HL-60 (cell line): ENCODE results near the gene FHL2.

Experiments
- GABPA ChIP-seq: IDR thresholded peaks from 2 replicates; pipeline ENCODE4 v1.6.1; 2012; ENCODE audit warnings: low read depth
- POLR2AphosphoS5 ChIP-seq: IDR thresholded peaks from 2 replicates; pipeline ENCODE4 v1.6.1; 2012; ENCODE audit warnings: low read depth
- REST ChIP-seq: IDR thresholded peaks from 2 replicates; pipeline ENCODE4 v1.6.1; 2012; ENCODE audit warnings: low read depth; ENCODE audit not compliant: insufficient replicate concordance
- TF ChIP-seq, protein P1 (sequence below): IDR thresholded peaks from one replicate; pipeline ENCODE4 v1.5.1; 2011; ENCODE audit warnings: low read length, control low read depth, inconsistent platforms; ENCODE audit not compliant: insufficient read depth

GRCh38 chr2:105380432-105381100 is 18.3 kb downstream of the FHL2 start:
- TF ChIP-seq, protein P1, sequence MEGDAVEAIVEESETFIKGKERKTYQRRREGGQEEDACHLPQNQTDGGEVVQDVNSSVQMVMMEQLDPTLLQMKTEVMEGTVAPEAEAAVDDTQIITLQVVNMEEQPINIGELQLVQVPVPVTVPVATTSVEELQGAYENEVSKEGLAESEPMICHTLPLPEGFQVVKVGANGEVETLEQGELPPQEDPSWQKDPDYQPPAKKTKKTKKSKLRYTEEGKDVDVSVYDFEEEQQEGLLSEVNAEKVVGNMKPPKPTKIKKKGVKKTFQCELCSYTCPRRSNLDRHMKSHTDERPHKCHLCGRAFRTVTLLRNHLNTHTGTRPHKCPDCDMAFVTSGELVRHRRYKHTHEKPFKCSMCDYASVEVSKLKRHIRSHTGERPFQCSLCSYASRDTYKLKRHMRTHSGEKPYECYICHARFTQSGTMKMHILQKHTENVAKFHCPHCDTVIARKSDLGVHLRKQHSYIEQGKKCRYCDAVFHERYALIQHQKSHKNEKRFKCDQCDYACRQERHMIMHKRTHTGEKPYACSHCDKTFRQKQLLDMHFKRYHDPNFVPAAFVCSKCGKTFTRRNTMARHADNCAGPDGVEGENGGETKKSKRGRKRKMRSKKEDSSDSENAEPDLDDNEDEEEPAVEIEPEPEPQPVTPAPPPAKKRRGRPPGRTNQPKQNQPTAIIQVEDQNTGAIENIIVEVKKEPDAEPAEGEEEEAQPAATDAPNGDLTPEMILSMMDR, result no peak
- TF ChIP-seq REST (no peak), GABPA (no peak), POLR2AphosphoS5 (no peak)
